ENCODE data around the gene PLEKHH3.

- TF ChIP-seq, protein P1, sequence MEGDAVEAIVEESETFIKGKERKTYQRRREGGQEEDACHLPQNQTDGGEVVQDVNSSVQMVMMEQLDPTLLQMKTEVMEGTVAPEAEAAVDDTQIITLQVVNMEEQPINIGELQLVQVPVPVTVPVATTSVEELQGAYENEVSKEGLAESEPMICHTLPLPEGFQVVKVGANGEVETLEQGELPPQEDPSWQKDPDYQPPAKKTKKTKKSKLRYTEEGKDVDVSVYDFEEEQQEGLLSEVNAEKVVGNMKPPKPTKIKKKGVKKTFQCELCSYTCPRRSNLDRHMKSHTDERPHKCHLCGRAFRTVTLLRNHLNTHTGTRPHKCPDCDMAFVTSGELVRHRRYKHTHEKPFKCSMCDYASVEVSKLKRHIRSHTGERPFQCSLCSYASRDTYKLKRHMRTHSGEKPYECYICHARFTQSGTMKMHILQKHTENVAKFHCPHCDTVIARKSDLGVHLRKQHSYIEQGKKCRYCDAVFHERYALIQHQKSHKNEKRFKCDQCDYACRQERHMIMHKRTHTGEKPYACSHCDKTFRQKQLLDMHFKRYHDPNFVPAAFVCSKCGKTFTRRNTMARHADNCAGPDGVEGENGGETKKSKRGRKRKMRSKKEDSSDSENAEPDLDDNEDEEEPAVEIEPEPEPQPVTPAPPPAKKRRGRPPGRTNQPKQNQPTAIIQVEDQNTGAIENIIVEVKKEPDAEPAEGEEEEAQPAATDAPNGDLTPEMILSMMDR (IDR thresholded peaks at IDR 0.05; ENCODE audit: borderline replicate concordance, extremely low read depth, low read length, poor library complexity, severe bottlenecking): no peak
- TF ChIP-seq EZH2 (IDR thresholded peaks at IDR 0.05; ENCODE audit: borderline replicate concordance, low read depth, low read length, severe bottlenecking): no peak
Observed at GRCh38 chr17:42660692-42661345, 16.0 kb downstream of the PLEKHH3 start.

Data from DND-41 (cell line).